ENCODE data around the gene PCSK5.

Gene PCSK5

GRCh38 chr9:75921391-75922127, 31.1 kb downstream of the PCSK5 start:
- DNase-seq (ENCODE audit: low read depth in 2 of 2), result no peak

- no peak for DNase-seq (ENCODE audit: low read depth in 2 of 2)
Observed at GRCh38 chr9:75926385-75926784, 35.9 kb downstream of the PCSK5 start.

GRCh38 chr9:75927356-75927755, 36.9 kb downstream of the PCSK5 start:
- DNase-seq (ENCODE audit: low read depth in 2 of 2), result no peak

GRCh38 chr9:75930190-75930589, 39.7 kb downstream of the PCSK5 start:
- no peak for DNase-seq (ENCODE audit: low read depth in 2 of 2)

GRCh38 chr9:75930730-75931321, 40.4 kb downstream of the PCSK5 start:
- no peak for DNase-seq (ENCODE audit: low read depth in 2 of 2)

GRCh38 chr9:75933982-75934381, 43.5 kb downstream of the PCSK5 start:
- DNase-seq (ENCODE audit: low read depth in 2 of 2), result no peak

GRCh38 chr9:75935591-75935990, 45.1 kb downstream of the PCSK5 start:
- DNase-seq (ENCODE audit: low read depth in 2 of 2), result no peak

GRCh38 chr9:75937521-75938258, 47.2 kb downstream of the PCSK5 start:
- no peak for DNase-seq (ENCODE audit: low read depth in 2 of 2)

GRCh38 chr9:75938946-75939345, 48.5 kb downstream of the PCSK5 start:
- DNase-seq (ENCODE audit: low read depth in 2 of 2), result no peak

GRCh38 chr9:75939536-75940111, 49.2 kb downstream of the PCSK5 start:
- no peak for DNase-seq (ENCODE audit: low read depth in 2 of 2)

GRCh38 chr9:75941066-75941465, 50.6 kb downstream of the PCSK5 start:
- no peak for DNase-seq (ENCODE audit: low read depth in 2 of 2)

GRCh38 chr9:75941577-75942311, 51.3 kb downstream of the PCSK5 start:
- DNase-seq (ENCODE audit: low read depth in 2 of 2), result no peak

- no peak for DNase-seq (ENCODE audit: low read depth in 2 of 2)
Observed at GRCh38 chr9:75946766-75947165, 56.3 kb downstream of the PCSK5 start.

GRCh38 chr9:75947233-75947632, 56.8 kb downstream of the PCSK5 start:
- no peak for DNase-seq (ENCODE audit: low read depth in 2 of 2)

GRCh38 chr9:75950998-75951397, 60.5 kb downstream of the PCSK5 start:
- no peak for DNase-seq (ENCODE audit: low read depth in 2 of 2)

GRCh38 chr9:75953218-75953617, 62.7 kb downstream of the PCSK5 start:
- no peak for DNase-seq (ENCODE audit: low read depth in 2 of 2)

GRCh38 chr9:75956161-75956560, 65.7 kb downstream of the PCSK5 start:
- DNase-seq (ENCODE audit: low read depth in 2 of 2), result no peak

- no peak for DNase-seq (ENCODE audit: low read depth in 2 of 2)
Observed at GRCh38 chr9:75957116-75957515, 66.6 kb downstream of the PCSK5 start.

- no peak for DNase-seq (ENCODE audit: low read depth in 2 of 2)
Observed at GRCh38 chr9:75958226-75958625, 67.8 kb downstream of the PCSK5 start.

- DNase-seq (ENCODE audit: low read depth in 2 of 2), result no peak
Observed at GRCh38 chr9:75960551-75960950, 70.1 kb downstream of the PCSK5 start.

GRCh38 chr9:75962013-75962661, 71.7 kb downstream of the PCSK5 start:
- DNase-seq (ENCODE audit: low read depth in 2 of 2), result no peak
